22Rv1 (cell line): Measurements from ENCODE around the gene ROR1.

ENCODE experiments used
- ZFX ChIP-seq: fragments of 450-650 bp; IDR thresholded peaks from 2 replicates; pipeline ENCODE4 v1.6.1; 2017; ENCODE audit warnings: antibody characterized with exemption, borderline replicate concordance
- TF ChIP-seq, protein P1 (sequence below): fragments of 450-650 bp; IDR thresholded peaks from 2 replicates; pipeline ENCODE4 v1.5.1; 2017; ENCODE audit warnings: mild to moderate bottlenecking

DNA sequence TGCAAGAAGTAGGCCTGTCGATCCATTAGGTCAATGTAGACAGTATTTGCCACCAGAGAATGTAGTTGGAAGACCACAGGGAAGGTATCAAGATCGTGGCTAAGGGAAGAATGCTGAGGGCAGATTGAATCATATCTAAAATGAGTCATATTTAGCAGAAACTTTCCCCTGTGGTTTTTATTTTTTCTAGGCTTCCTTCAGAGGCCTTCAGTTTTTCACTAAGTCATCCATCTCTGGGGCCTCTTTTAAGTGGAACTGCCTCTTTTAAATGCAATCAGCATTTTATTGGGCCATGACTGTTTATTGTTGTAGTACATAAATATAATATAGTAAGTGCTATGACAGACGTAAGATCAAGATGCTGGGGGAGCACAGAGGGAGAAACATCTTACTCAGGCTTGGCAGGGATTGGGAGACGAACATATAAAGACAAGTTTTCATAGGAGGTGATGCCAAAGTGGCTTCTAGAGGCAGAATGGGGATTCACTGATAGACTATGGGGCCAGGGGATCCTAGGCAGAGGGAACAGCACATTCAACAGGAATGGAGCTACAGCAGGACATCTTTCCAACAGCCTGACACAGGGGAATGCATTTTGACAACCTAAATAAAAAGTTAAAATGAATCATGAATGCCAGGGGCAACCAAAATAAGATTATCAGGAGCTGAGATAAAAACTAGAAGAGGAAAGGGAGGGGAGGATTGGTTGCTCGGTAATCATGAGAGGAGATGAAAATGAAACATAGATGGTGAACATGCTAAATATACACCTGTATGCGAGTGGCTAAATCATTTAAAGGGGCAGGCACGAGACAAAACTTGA is 449.7 kb downstream of the ROR1 start:
- TF ChIP-seq, protein P1, sequence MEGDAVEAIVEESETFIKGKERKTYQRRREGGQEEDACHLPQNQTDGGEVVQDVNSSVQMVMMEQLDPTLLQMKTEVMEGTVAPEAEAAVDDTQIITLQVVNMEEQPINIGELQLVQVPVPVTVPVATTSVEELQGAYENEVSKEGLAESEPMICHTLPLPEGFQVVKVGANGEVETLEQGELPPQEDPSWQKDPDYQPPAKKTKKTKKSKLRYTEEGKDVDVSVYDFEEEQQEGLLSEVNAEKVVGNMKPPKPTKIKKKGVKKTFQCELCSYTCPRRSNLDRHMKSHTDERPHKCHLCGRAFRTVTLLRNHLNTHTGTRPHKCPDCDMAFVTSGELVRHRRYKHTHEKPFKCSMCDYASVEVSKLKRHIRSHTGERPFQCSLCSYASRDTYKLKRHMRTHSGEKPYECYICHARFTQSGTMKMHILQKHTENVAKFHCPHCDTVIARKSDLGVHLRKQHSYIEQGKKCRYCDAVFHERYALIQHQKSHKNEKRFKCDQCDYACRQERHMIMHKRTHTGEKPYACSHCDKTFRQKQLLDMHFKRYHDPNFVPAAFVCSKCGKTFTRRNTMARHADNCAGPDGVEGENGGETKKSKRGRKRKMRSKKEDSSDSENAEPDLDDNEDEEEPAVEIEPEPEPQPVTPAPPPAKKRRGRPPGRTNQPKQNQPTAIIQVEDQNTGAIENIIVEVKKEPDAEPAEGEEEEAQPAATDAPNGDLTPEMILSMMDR, result no peak
- no peak for TF ChIP-seq ZFX
